Rectal smooth muscle tissue (tissue), 1 donor: ENCODE results near the gene ZNF558.
A peak's percentile ranks its signal among the peaks of the same experiment; 100 is the strongest.
"Not testable (repeated sequence)": the region's sequence is repeated elsewhere in the genome, so short reads cannot be mapped to it uniquely, and the experiment has no call there.

Experiments used
- H3K27ac ChIP-seq: one replicate; pipeline ENCODE4 v1.7.0; 2013; ENCODE audit warnings: low read depth, low read length, inconsistent platforms
- H3K27me3 ChIP-seq: one replicate; pipeline ENCODE4 v1.7.0; 2013; ENCODE audit warnings: low read length; ENCODE audit not compliant: control insufficient read depth, insufficient read depth
- H3K36me3 ChIP-seq: one replicate; pipeline ENCODE4 v1.7.0; 2013; ENCODE audit warnings: low read length; ENCODE audit not compliant: control insufficient read depth, insufficient read depth
- H3K4me1 ChIP-seq: one replicate; pipeline ENCODE4 v1.7.0; 2013; ENCODE audit warnings: low read length; ENCODE audit not compliant: control insufficient read depth, insufficient read depth
- H3K4me3 ChIP-seq: one replicate; pipeline ENCODE4 v1.7.0; 2013; ENCODE audit warnings: low read length
- H3K9ac ChIP-seq: one replicate; pipeline ENCODE4 v1.7.0; 2013; ENCODE audit warnings: low read length

Gene ZNF558

GRCh38 chr19:8831832-8832131, 322 bp downstream of the ZNF558 start:
- H3K27me3 ChIP-seq: no peaks in the 10 kb centered on the region
- peaks cover 6% of the 10 kb centered on the region for H3K4me1 ChIP-seq
- peak overlapping the region; percentile 91 for H3K4me3 ChIP-seq
- H3K36me3 ChIP-seq: no peaks in the 10 kb centered on the region
- peak overlapping the region; percentile 98 for H3K27ac ChIP-seq
- peak overlapping the region; percentile 77 for H3K9ac ChIP-seq

DNA sequence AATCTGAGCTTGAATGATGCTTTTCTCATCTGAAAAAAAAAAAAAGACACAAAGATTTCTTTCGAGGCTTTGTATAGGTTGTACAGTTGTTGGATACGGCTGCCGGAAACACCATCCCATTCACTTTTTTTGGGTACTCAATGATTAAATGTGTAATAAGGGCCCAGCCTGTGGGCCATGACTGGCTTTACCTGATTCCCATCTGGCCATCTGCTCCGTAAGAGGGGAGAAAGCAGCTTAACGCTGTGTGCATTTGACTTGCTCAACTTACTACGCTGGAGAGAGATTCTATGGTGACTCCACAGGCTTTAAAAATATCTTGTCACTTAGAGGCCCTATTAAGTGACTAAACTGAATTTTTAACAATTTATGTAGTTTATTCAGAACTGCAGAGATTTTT, 731 bp downstream of the ZNF558 start:
- Histone ChIP-seq H3K4me1 (peaks cover 6% of the 10 kb centered on the region), H3K27me3 (no peaks in the 10 kb centered on the region), H3K9ac (peak overlapping the region; percentile 77), H3K27ac (peak overlapping the region; percentile 98), H3K4me3 (peak overlapping the region; percentile 91), H3K36me3 (no peaks in the 10 kb centered on the region)

DNA sequence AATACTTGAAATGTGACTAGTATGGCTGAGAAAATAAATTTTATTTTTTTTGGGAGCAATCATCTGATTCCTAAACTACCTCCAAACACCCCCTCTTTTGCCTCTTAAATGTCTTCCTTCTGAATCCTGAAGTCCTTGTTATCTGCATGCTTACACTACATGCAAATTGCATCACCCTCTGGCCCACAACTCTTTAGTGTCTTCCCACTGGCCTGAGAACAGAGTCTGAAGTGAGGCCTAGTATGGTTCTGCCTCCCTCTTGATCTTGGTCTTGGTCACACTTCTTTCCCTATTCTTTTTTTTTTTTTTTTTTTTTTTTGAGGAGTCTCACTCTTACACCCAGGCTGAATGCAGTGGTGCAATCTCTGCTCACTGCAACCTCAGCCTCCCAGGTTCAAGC, 4.8 kb downstream of the ZNF558 start:
- Histone ChIP-seq H3K27ac (no peak overlapping the region), H3K9ac (no peak overlapping the region), H3K36me3 (peaks cover 21% of the 10 kb centered on the region), H3K27me3 (no peaks in the 10 kb centered on the region), H3K4me3 (no peak overlapping the region), H3K4me1 (peaks cover 6% of the 10 kb centered on the region)

- H3K36me3 ChIP-seq: peaks cover 29% of the 10 kb centered on the region
- no peak overlapping the region for H3K27ac ChIP-seq
- peaks cover 4% of the 10 kb centered on the region for H3K4me1 ChIP-seq
- H3K4me3 ChIP-seq: no peak overlapping the region
- no peaks in the 10 kb centered on the region for H3K27me3 ChIP-seq
- no peak overlapping the region for H3K9ac ChIP-seq
Measured at GRCh38 chr19:8826371-8826770, 5.7 kb downstream of the ZNF558 start.

DNA sequence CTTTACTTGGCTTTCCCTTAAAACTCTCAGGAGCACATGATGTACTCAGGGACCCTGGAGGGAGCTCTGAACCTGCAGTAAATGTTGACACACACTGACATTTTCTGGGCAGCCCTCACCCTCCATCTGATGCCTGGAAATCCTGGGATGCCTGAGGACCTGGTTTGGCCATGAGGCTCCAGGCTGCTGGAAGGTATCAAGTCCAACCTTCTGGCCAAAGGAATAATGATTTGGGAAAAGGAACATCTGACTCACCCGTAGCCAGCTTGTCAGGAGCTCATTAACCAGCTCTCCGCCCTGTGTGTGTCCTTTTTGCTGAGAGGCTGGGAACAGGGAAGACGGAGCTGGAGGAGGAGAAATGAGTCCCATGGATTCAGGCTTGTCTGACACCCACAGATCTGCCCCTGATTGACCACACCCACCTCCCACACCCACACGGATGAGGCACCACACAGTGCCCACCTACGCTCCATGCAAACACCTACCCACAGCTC, 10.3 kb downstream of the ZNF558 start:
- H3K9ac ChIP-seq: no peak overlapping the region

DNA sequence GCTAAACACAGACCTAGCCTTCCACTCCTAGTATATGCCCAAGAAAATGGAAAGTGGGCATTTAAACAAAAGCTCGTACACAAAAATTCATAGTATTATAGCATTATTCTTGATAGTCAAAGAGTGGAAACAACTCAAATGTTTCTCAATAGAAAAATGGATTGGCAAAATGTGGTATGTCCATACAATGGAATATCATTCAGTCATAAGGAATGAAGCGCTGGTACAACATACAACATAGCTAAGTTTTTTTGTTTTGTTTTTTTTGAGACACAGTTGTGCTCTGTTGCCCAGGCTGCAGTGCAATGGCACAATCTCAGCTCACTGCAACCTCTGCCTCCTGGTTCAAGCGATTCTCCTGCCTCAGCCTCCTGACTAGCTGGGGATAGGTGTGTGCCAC, 11.9 kb downstream of the ZNF558 start:
- Histone ChIP-seq H3K36me3 (peaks cover 60% of the 10 kb centered on the region), H3K4me3 (no peak overlapping the region), H3K4me1 (no peaks in the 10 kb centered on the region), H3K9ac (no peak overlapping the region), H3K27ac (no peak overlapping the region), H3K27me3 (no peaks in the 10 kb centered on the region)

More for the DNA sequence above, 10.3 kb downstream of the ZNF558 start:
- H3K4me3 ChIP-seq: no peak overlapping the region
- no peaks in the 10 kb centered on the region for H3K4me1 ChIP-seq
- peak overlapping the region; percentile 47 for H3K27ac ChIP-seq
- no peaks in the 10 kb centered on the region for H3K27me3 ChIP-seq
- peaks cover 50% of the 10 kb centered on the region for H3K36me3 ChIP-seq

DNA sequence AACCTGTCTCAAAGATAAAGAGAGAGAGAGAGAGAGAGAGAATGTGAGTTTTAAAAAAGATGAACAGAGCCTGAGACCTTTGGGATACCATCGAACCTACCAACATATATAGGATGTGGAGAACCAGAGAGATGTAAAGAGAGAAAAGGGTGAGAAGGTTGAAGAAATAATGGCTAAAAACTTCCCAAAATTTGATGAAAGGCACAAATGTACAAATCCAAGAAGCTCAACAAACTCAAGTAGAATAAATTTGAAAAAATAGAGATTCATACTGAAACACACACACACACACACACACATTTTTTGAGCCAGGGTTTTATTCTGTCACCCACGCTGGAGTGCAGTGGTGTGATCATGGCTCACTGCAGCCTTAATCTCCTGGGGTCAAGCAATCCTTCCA, 16.3 kb downstream of the ZNF558 start:
- Histone ChIP-seq H3K4me3 (no peak overlapping the region), H3K4me1 (no peaks in the 10 kb centered on the region), H3K27me3 (no peaks in the 10 kb centered on the region), H3K9ac (no peak overlapping the region), H3K36me3 (peaks cover 64% of the 10 kb centered on the region), H3K27ac (no peak overlapping the region)

DNA sequence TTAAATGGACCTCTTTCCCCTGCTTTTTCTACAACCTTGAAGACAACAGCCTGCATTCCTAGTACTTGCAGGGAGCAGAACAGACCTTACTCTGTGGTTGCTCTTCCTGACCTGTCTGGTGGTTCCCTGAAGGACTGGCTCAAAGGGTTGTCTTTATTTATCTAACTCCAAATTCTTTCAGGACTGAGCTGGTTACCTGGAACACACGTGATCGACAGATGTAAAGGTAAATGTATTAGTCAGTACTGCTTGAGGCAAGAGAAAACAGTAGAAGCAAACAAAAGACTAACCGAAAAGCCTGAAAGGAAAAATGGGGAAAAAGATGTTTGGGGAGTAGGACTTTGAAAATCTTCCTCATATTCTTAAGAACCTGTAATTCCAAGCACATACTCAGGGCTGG, 17.9 kb downstream of the ZNF558 start:
- no peak overlapping the region for H3K27ac ChIP-seq
- no peaks in the 10 kb centered on the region for H3K4me1 ChIP-seq
- H3K9ac ChIP-seq: no peak overlapping the region
- H3K27me3 ChIP-seq: no peaks in the 10 kb centered on the region
- H3K36me3 ChIP-seq: peaks cover 63% of the 10 kb centered on the region
- no peak overlapping the region for H3K4me3 ChIP-seq

DNA sequence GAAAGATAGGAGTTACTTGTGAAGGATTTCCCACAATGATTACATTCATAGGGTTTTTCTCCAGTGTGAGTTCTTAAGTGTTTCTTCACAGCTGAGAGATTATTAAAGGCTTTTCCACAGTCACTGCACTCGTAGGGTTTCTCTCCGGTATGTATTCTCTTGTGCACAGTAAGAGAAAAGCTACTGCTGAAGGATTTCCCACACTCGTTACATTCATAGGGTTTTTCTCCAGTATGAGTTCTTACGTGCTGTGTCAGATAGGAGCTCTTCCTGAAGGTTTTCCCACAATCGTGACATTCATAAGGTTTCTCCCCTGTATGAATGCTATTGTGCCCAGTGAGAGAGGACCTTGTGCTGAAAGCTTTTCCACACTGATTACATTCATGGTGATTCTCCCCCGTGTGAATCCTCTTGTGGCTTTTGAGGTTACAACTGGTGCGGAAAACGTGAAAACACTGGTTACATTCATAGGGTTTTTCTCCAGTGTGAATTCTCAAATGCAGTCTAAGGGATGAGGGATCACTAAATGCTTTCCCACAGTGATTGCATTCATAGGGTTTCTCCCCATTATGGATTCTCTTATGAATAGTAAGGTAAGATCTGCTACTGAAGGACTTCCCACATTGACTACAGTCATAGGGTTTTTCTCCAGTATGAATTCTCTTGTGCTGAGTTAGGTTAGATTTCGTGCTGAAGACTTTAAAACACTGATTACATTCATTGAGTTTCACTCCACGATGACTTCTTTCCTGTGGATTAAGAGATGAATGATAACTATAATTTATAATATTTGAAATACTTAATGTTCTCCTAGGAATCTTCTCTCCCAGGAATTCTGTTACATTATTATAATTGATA, 20.6 kb downstream of the ZNF558 start:
- no peak overlapping the region for H3K4me3 ChIP-seq
- H3K27me3 ChIP-seq: no peaks in the 10 kb centered on the region
- H3K27ac ChIP-seq: no peak overlapping the region
- peaks cover 63% of the 10 kb centered on the region for H3K36me3 ChIP-seq
- H3K4me1 ChIP-seq: no peaks in the 10 kb centered on the region
- no peak overlapping the region for H3K9ac ChIP-seq

DNA sequence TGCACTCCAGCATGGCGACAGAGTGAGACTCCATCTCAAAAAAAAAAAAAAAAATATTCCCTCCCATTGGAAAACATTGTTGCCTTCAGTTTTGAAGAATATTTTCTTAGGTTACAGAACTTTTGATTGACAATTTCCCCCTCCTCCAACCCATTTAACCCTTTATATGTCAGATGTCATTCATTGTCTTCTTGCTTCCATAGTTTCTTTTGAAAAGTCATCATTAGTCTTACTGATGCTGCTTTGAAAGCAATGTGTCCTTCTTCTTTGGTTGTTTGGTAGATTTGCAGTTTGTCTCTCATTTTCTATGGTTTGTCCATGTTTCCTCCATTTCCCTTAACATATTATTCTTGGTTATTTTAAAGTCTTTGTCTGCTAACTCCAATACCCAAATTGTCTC, 25.4 kb downstream of the ZNF558 start:
- Histone ChIP-seq H3K27me3 (no peaks in the 10 kb centered on the region), H3K9ac (no peak overlapping the region), H3K36me3 (peaks cover 26% of the 10 kb centered on the region), H3K4me3 (no peak overlapping the region), H3K4me1 (no peaks in the 10 kb centered on the region), H3K27ac (no peak overlapping the region)

DNA sequence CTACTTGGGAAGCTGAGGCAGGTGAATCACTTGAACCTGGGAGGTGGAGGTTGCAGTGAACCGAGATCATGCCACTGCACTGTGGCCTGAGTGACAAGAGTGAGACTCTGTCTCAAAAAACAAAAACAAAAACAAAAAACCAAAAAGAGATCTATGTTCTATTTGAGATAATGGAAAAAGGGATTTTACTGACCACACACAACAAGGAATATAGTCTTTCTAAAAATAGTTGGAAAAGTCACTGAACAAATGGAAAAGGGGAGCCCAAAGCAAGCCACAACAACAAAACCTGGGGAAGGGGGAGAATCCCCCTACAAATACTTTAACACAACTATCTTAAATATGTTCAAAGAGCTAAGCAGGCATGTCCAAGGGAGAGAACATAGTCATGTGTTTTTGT, 37.3 kb downstream of the ZNF558 start:
- Histone ChIP-seq H3K9ac (no peak overlapping the region), H3K4me1 (no peaks in the 10 kb centered on the region)

GRCh38 chr19:8773587-8773986, 58.5 kb downstream of the ZNF558 start:
- H3K9ac ChIP-seq, H3K4me3 ChIP-seq, H3K36me3 ChIP-seq, H3K27ac ChIP-seq, H3K4me1 ChIP-seq, H3K27me3 ChIP-seq: not testable (repeated sequence)

More for the DNA sequence above, 37.3 kb downstream of the ZNF558 start:
- Histone ChIP-seq H3K27me3 (no peaks in the 10 kb centered on the region), H3K27ac (no peak overlapping the region), H3K36me3 (no peaks in the 10 kb centered on the region), H3K4me3 (no peak overlapping the region)

GRCh38 chr19:8769265-8769664, 62.8 kb downstream of the ZNF558 start:
- not testable (repeated sequence) for H3K27ac ChIP-seq, H3K36me3 ChIP-seq, H3K4me1 ChIP-seq, H3K4me3 ChIP-seq, H3K27me3 ChIP-seq, H3K9ac ChIP-seq
